ENCODE data around the gene RLF.

DNA sequence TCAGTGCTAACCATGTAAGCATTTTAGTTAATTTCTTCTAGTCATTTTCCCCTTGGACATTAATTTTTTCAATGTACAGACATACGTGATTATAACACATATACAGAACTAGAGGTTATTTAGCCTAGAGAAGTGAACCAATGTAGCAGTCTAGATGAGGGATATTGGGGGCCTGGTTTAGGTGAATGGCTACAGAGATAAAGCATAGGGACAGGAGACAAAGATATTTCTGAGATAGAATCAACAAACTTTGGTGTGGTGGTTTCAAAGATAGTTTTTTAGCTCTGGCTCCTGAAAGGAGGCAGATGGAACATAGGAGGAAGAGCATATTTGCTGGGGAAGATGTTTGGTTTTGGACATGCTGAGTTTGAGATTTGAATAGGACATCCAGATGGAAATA, 23.0 kb downstream of the RLF start:
- TF ChIP-seq, protein P1, sequence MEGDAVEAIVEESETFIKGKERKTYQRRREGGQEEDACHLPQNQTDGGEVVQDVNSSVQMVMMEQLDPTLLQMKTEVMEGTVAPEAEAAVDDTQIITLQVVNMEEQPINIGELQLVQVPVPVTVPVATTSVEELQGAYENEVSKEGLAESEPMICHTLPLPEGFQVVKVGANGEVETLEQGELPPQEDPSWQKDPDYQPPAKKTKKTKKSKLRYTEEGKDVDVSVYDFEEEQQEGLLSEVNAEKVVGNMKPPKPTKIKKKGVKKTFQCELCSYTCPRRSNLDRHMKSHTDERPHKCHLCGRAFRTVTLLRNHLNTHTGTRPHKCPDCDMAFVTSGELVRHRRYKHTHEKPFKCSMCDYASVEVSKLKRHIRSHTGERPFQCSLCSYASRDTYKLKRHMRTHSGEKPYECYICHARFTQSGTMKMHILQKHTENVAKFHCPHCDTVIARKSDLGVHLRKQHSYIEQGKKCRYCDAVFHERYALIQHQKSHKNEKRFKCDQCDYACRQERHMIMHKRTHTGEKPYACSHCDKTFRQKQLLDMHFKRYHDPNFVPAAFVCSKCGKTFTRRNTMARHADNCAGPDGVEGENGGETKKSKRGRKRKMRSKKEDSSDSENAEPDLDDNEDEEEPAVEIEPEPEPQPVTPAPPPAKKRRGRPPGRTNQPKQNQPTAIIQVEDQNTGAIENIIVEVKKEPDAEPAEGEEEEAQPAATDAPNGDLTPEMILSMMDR (conservative IDR thresholded peaks at IDR 0.05 in 1 of 2, IDR thresholded peaks at IDR 0.05 in 1 of 2; ENCODE audit: extremely low read depth in 1 of 2, insufficient read depth in 1 of 2, low read depth in 1 of 2, low read length in 2 of 2), result no peak
- TF ChIP-seq EZH2 (IDR thresholded peaks at IDR 0.05; ENCODE audit: borderline replicate concordance, low read length), result no peak

All from mammary epithelial cell (primary cell).